ENCODE measurements around the gene ARRB1. TPM values are rescaled to one million over a fixed set of nuclear protein-coding genes. Genes with fewer than 3 reads are reported as not detected.
"Not testable (repeated sequence)": the region's sequence is repeated elsewhere in the genome, so short reads cannot be mapped to it uniquely, and the experiment has no call there.

Gene ARRB1
- total and polyA plus RNA-seq, 3 experiments from 2014 or later: 5.5 to 10.6 (median 9.9) TPM

- ChIA-PET POLR2A (no interaction called here), CTCF (interaction anchor here (0.8 kb wide), 1 partner anchor 15 kb away, joined by 4 read pairs; no protein-coding TSS in a partner anchor)
- peak overlapping the region in 2 of 7 donors; percentile 66 to 73 for H3K4me3 Mint-ChIP-seq
- H3K27me3 ChIP-seq (ENCODE audit: insufficient read depth, low read length, poor library complexity, severe bottlenecking): no peaks in the 10 kb centered on the region
- peaks cover 0 to 6% (median 3%) of the 10 kb centered on the region in 5 donors for H3K9me3 Mint-ChIP-seq
- peaks cover 0 to 4% (median 0%) of the 10 kb centered on the region in 3 donors for H3K36me3 Mint-ChIP-seq
- H3K4me1 ChIP-seq (ENCODE audit: insufficient read depth, low read length): no peaks in the 10 kb centered on the region
- H3K27ac ChIP-seq (ENCODE audit: low read depth, low read length): no peak overlapping the region
- H3K9me3 ChIP-seq (ENCODE audit: low read length): no peaks in the 10 kb centered on the region
- no peaks in the 10 kb centered on the region for H3K36me3 ChIP-seq (ENCODE audit: insufficient read depth, low read length)
- peaks cover 8 to 11% (median 10%) of the 10 kb centered on the region in 3 donors for H3K4me1 Mint-ChIP-seq
- no peak for DNase-seq
- peak overlapping the region in 4 of 8 donors; percentile 47 to 79 (median 62) for H3K27ac Mint-ChIP-seq
- no peak overlapping the region for H3K4me3 ChIP-seq (ENCODE audit: low read length)
- peaks cover 0 to under 1% of the 10 kb centered on the region in 2 donors for H3K27me3 Mint-ChIP-seq
Observed at GRCh38 chr11:75369560-75370255, 18.2 kb upstream of the ARRB1 start.

- H3K27ac Mint-ChIP-seq; H3K4me3 ChIP-seq (ENCODE audit: low read length); POLR2A ChIA-PET; H3K4me3 Mint-ChIP-seq; CTCF ChIA-PET; H3K36me3 Mint-ChIP-seq; H3K27me3 ChIP-seq (ENCODE audit: insufficient read depth, low read length, poor library complexity, severe bottlenecking); H3K27ac ChIP-seq (ENCODE audit: low read depth, low read length); H3K36me3 ChIP-seq (ENCODE audit: insufficient read depth, low read length); H3K4me1 ChIP-seq (ENCODE audit: insufficient read depth, low read length); H3K9me3 Mint-ChIP-seq; H3K9me3 ChIP-seq (ENCODE audit: low read length); DNase-seq: not testable (repeated sequence)
- Mint-ChIP-seq H3K4me1 (peaks cover 8 to 10% (median 8%) of the 10 kb centered on the region in 3 donors), H3K27me3 (peaks cover 2 to 13% of the 10 kb centered on the region in 2 donors)
Observed at GRCh38 chr11:75366826-75367225, 15.4 kb upstream of the ARRB1 start.

GRCh38 chr11:75365711-75366181 is 14.3 kb upstream of the ARRB1 start:
- no peak for DNase-seq
- peaks cover 0 to 4% (median 0%) of the 10 kb centered on the region in 3 donors for H3K36me3 Mint-ChIP-seq
- H3K27me3 Mint-ChIP-seq: peaks cover 2 to 13% of the 10 kb centered on the region in 2 donors
- ChIA-PET CTCF (no interaction called here), POLR2A (no interaction called here)
- Histone ChIP-seq H3K4me3 (ENCODE audit: low read length) (no peak overlapping the region), H3K36me3 (ENCODE audit: insufficient read depth, low read length) (no peaks in the 10 kb centered on the region), H3K9me3 (ENCODE audit: low read length) (no peaks in the 10 kb centered on the region), H3K27me3 (ENCODE audit: insufficient read depth, low read length, poor library complexity, severe bottlenecking) (no peaks in the 10 kb centered on the region), H3K4me1 (ENCODE audit: insufficient read depth, low read length) (no peaks in the 10 kb centered on the region), H3K27ac (ENCODE audit: low read depth, low read length) (no peak overlapping the region)
- H3K27ac Mint-ChIP-seq: no peak overlapping the region
- peaks cover 8 to 10% (median 8%) of the 10 kb centered on the region in 3 donors for H3K4me1 Mint-ChIP-seq
- peaks cover 0 to 6% (median 3%) of the 10 kb centered on the region in 5 donors for H3K9me3 Mint-ChIP-seq
- H3K4me3 Mint-ChIP-seq: no peak overlapping the region

GRCh38 chr11:75362285-75362684 is 10.8 kb upstream of the ARRB1 start:
- H3K9me3 ChIP-seq (ENCODE audit: low read length); DNase-seq; H3K27ac ChIP-seq (ENCODE audit: low read depth, low read length); H3K4me3 ChIP-seq (ENCODE audit: low read length); H3K4me1 Mint-ChIP-seq; H3K36me3 ChIP-seq (ENCODE audit: insufficient read depth, low read length); POLR2A ChIA-PET; H3K27ac Mint-ChIP-seq; H3K27me3 ChIP-seq (ENCODE audit: insufficient read depth, low read length, poor library complexity, severe bottlenecking); H3K4me3 Mint-ChIP-seq; H3K4me1 ChIP-seq (ENCODE audit: insufficient read depth, low read length); H3K36me3 Mint-ChIP-seq; H3K9me3 Mint-ChIP-seq: not testable (repeated sequence)
- CTCF ChIA-PET: interaction anchor here (0.6 to 1.6 kb wide), 5 partner anchors 10 to 173 kb away, joined by 3 to 5 read pairs (median 4); no protein-coding TSS in a partner anchor
- peaks cover 2 to 24% of the 10 kb centered on the region in 2 donors for H3K27me3 Mint-ChIP-seq

- Mint-ChIP-seq H3K9me3 (peaks cover 0 to 2% (median 0%) of the 10 kb centered on the region in 5 donors), H3K4me1 (peaks cover 15 to 21% (median 21%) of the 10 kb centered on the region in 3 donors), H3K27me3 (peaks cover 1 to 15% of the 10 kb centered on the region in 2 donors), H3K36me3 (peaks cover 0 to 3% (median 0%) of the 10 kb centered on the region in 3 donors), H3K4me3 (no peak overlapping the region), H3K27ac (no peak overlapping the region)
- Histone ChIP-seq H3K27ac (ENCODE audit: low read depth, low read length) (no peak overlapping the region), H3K4me3 (ENCODE audit: low read length) (no peak overlapping the region), H3K9me3 (ENCODE audit: low read length) (no peaks in the 10 kb centered on the region), H3K36me3 (ENCODE audit: insufficient read depth, low read length) (no peaks in the 10 kb centered on the region), H3K4me1 (ENCODE audit: insufficient read depth, low read length) (peaks cover 8% of the 10 kb centered on the region), H3K27me3 (ENCODE audit: insufficient read depth, low read length, poor library complexity, severe bottlenecking) (no peaks in the 10 kb centered on the region)
- ChIA-PET CTCF (interaction anchor here (1.2 kb wide), 1 partner anchor 27 kb away, joined by 3 read pairs; no protein-coding TSS in a partner anchor), POLR2A (no interaction called here)
- no peak for DNase-seq
Observed at GRCh38 chr11:75356613-75357012, 5.2 kb upstream of the ARRB1 start.

- DNase-seq: no peak
- no peaks in the 10 kb centered on the region for H3K36me3 ChIP-seq (ENCODE audit: insufficient read depth, low read length)
- H3K4me1 ChIP-seq (ENCODE audit: insufficient read depth, low read length): peaks cover 19% of the 10 kb centered on the region
- Mint-ChIP-seq H3K4me3 (no peak overlapping the region), H3K4me1 (peaks cover 25 to 32% (median 32%) of the 10 kb centered on the region in 3 donors), H3K27ac (no peak overlapping the region), H3K27me3 (peaks cover 2 to 18% of the 10 kb centered on the region in 2 donors), H3K36me3 (peaks cover 0 to 6% (median 0%) of the 10 kb centered on the region in 3 donors), H3K9me3 (peaks cover 0 to 2% (median 0%) of the 10 kb centered on the region in 5 donors)
- no peak overlapping the region for H3K27ac ChIP-seq (ENCODE audit: low read depth, low read length)
- ChIA-PET CTCF (interaction anchor here (0.7 to 1.0 kb wide), 2 partner anchors 75 to 80 kb away, joined by 3 to 6 read pairs; no protein-coding TSS in a partner anchor), POLR2A (no interaction called here)
- no peaks in the 10 kb centered on the region for H3K27me3 ChIP-seq (ENCODE audit: insufficient read depth, low read length, poor library complexity, severe bottlenecking)
- no peaks in the 10 kb centered on the region for H3K9me3 ChIP-seq (ENCODE audit: low read length)
- no peak overlapping the region for H3K4me3 ChIP-seq (ENCODE audit: low read length)
Observed at GRCh38 chr11:75355051-75355450, 3.6 kb upstream of the ARRB1 start.

GRCh38 chr11:75352588-75353206 is 1.2 kb upstream of the ARRB1 start:
- peak overlapping the region; percentile 89 to 96 (median 92) for H3K4me3 Mint-ChIP-seq
- H3K27me3 Mint-ChIP-seq: peaks cover 2 to 11% of the 10 kb centered on the region in 2 donors
- Histone ChIP-seq H3K27ac (ENCODE audit: low read depth, low read length) (peak overlapping the region; percentile 76), H3K4me3 (ENCODE audit: low read length) (peak overlapping the region; percentile 72), H3K9me3 (ENCODE audit: low read length) (no peaks in the 10 kb centered on the region), H3K27me3 (ENCODE audit: insufficient read depth, low read length, poor library complexity, severe bottlenecking) (no peaks in the 10 kb centered on the region), H3K36me3 (ENCODE audit: insufficient read depth, low read length) (no peaks in the 10 kb centered on the region), H3K4me1 (ENCODE audit: insufficient read depth, low read length) (peaks cover 43% of the 10 kb centered on the region)
- ChIA-PET POLR2A (interaction anchor here (0.5 to 3.7 kb wide), 5 partner anchors 10 to 73 kb away, joined by 3 to 28 read pairs (median 4); no protein-coding TSS in a partner anchor), CTCF (interaction anchor here (0.6 to 2.9 kb wide), 12 partner anchors 10 to 380 kb away, joined by 3 to 17 read pairs (median 3); no protein-coding TSS in a partner anchor)
- no peak for DNase-seq
- peaks cover 43 to 55% (median 54%) of the 10 kb centered on the region in 3 donors for H3K4me1 Mint-ChIP-seq
- peak overlapping the region; percentile 75 to 97 (median 86) for H3K27ac Mint-ChIP-seq
- peaks cover 0 to 6% (median 0%) of the 10 kb centered on the region in 3 donors for H3K36me3 Mint-ChIP-seq
- H3K9me3 Mint-ChIP-seq: peaks cover 0 to 2% (median 0%) of the 10 kb centered on the region in 5 donors
